WTC11 (cell line): ENCODE results near the gene CTTNBP2NL. TPM values are rescaled to one million over a fixed set of nuclear protein-coding genes. Genes with fewer than 3 reads are reported as not detected.

Source experiments
- ATAC-seq: fragments of 200-7000 bp; cut with Tn5 transposase; 2 replicates; pipeline ENCODE4 v1.10.0; 2021; ENCODE audit warnings: mild to moderate bottlenecking, moderate library complexity
- CTCF ChIA-PET: fragments of 300-600 bp; sonication (Branson Sonifier 250); formaldehyde crosslinking; loops from one replicate; lab custom pipeline; 2021; ENCODE audit warnings: antibody characterized with exemption; lab: Charles Lee
- POLR2A ChIA-PET: fragments of 350-600 bp; sonication (Branson Sonifier 250); formaldehyde crosslinking; loops from one replicate; lab custom pipeline; 2021; ENCODE audit warnings: antibody characterized with exemption; lab: Charles Lee
- DNase-seq: peaks from one replicate; pipeline ENCODE4 v3.0.0; 2021; ENCODE audit warnings: low spot score
- H3K27ac Mint-ChIP-seq: 2 replicates; pipeline ENCODE4 v1.8.0; 2021; ENCODE audit warnings: mixed read lengths
- H3K27me3 Mint-ChIP-seq: 2 replicates; pipeline ENCODE4 v1.8.0; 2021; ENCODE audit warnings: low read depth, mild to moderate bottlenecking, moderate library complexity, mixed read lengths
- H3K36me3 Mint-ChIP-seq: 2 replicates; pipeline ENCODE4 v1.8.0; 2021; ENCODE audit warnings: mixed read lengths
- H3K4me1 Mint-ChIP-seq: 2 replicates; pipeline ENCODE4 v1.8.0; 2022; ENCODE audit warnings: mixed read lengths
- H3K4me3 Mint-ChIP-seq: 2 replicates; pipeline ENCODE4 v1.8.0; 2021; ENCODE audit warnings: mild to moderate bottlenecking, moderate library complexity, mixed read lengths
- H3K9me3 Mint-ChIP-seq: 2 replicates; pipeline ENCODE4 v1.8.0; 2021; ENCODE audit warnings: mixed read lengths
- EMX1 ChIP-seq: fragments of 250-450 bp; sonication (Bioruptor Pico); IDR thresholded peaks from 2 replicates; pipeline ENCODE4 v1.8.0; 2021; ENCODE audit warnings: mild to moderate bottlenecking
- FOXP1 ChIP-seq: sonication (generic); formaldehyde crosslinking; IDR thresholded peaks from 2 replicates; pipeline ENCODE4 v1.8.0; 2022; ENCODE audit warnings: missing genetic modification reagents, mild to moderate bottlenecking, moderate library complexity, borderline replicate concordance
- GABPB1 ChIP-seq: sonication (generic); formaldehyde crosslinking; IDR thresholded peaks from 2 replicates; pipeline ENCODE4 v1.8.1; 2023; ENCODE audit warnings: mild to moderate bottlenecking, missing genetic modification reagents
- GRHL2 ChIP-seq: fragments of 250-450 bp; sonication (Bioruptor Pico); IDR thresholded peaks from 2 replicates; pipeline ENCODE4 v1.8.0; 2022; ENCODE audit warnings: mild to moderate bottlenecking, moderate library complexity; ENCODE audit not compliant: insufficient replicate concordance, severe bottlenecking
- HMGA2 ChIP-seq: fragments of 250-450 bp; sonication (Bioruptor Pico); IDR thresholded peaks from 2 replicates; pipeline ENCODE4 v1.4.0; 2021; ENCODE audit warnings: mild to moderate bottlenecking, moderate library complexity
- IRF2 ChIP-seq: sonication (generic); formaldehyde crosslinking; IDR thresholded peaks from 2 replicates; pipeline ENCODE4 v1.8.0; 2022; ENCODE audit warnings: low read depth, missing genetic modification reagents, borderline replicate concordance
- JUN ChIP-seq: sonication (generic); formaldehyde crosslinking; IDR thresholded peaks from 2 replicates; pipeline ENCODE4 v1.8.0; 2023; ENCODE audit warnings: mild to moderate bottlenecking, missing genetic modification reagents
- MYBL2 ChIP-seq: sonication (generic); formaldehyde crosslinking; IDR thresholded peaks from 2 replicates; pipeline ENCODE4 v1.8.1; 2023; ENCODE audit warnings: mild to moderate bottlenecking, moderate library complexity, missing genetic modification reagents
- NR2C2 ChIP-seq: sonication (generic); formaldehyde crosslinking; IDR thresholded peaks from 2 replicates; pipeline ENCODE4 v1.8.0; 2022; ENCODE audit warnings: mild to moderate bottlenecking, missing genetic modification reagents
- NR3C1 ChIP-seq: sonication (generic); formaldehyde crosslinking; conservative IDR thresholded peaks from 2 replicates; pipeline ENCODE4 v1.8.1; 2023; ENCODE audit warnings: low read depth, mild to moderate bottlenecking, missing genetic modification reagents
- OVOL2 ChIP-seq: fragments of 250-450 bp; sonication (Bioruptor Pico); IDR thresholded peaks from 2 replicates; pipeline ENCODE4 v1.9.0; 2021; ENCODE audit warnings: mild to moderate bottlenecking, borderline replicate concordance
- TEAD1 ChIP-seq: sonication (generic); formaldehyde crosslinking; IDR thresholded peaks from 2 replicates; pipeline ENCODE4 v1.8.0; 2022; ENCODE audit warnings: mild to moderate bottlenecking, missing genetic modification reagents
- TP53 ChIP-seq: sonication (generic); formaldehyde crosslinking; IDR thresholded peaks from 2 replicates; pipeline ENCODE4 v1.8.1; 2023; ENCODE audit warnings: mild to moderate bottlenecking, missing genetic modification reagents
- ZNF121 ChIP-seq: sonication (generic); formaldehyde crosslinking; IDR thresholded peaks from 2 replicates; pipeline ENCODE4 v1.8.0; 2023; ENCODE audit warnings: missing genetic modification reagents
- total RNA-seq: library from RNA; stranded (reverse); gene quantifications from 3 replicates; pipeline ENCODE4 v1.2.3, GENCODE V29; 2021
- TF ChIP-seq, protein P1 (sequence below): sonication (generic); formaldehyde crosslinking; IDR thresholded peaks from 2 replicates; pipeline ENCODE4 v1.8.0; 2022; ENCODE audit warnings: mild to moderate bottlenecking, missing genetic modification reagents
- TF ChIP-seq, protein P2 (sequence below): fragments of 250-450 bp; sonication (Bioruptor Pico); conservative IDR thresholded peaks from 2 replicates; pipeline ENCODE4 v1.9.0; 2021; ENCODE audit warnings: mild to moderate bottlenecking
- TF ChIP-seq, protein P3 (sequence below): sonication (generic); formaldehyde crosslinking; IDR thresholded peaks from 2 replicates; pipeline ENCODE4 v1.8.1; 2023; ENCODE audit warnings: mild to moderate bottlenecking, missing genetic modification reagents
- TF ChIP-seq, protein P4 (sequence below): fragments of 250-450 bp; sonication (Bioruptor Pico); IDR thresholded peaks from 2 replicates; pipeline ENCODE4 v1.9.0; 2021; ENCODE audit warnings: moderate library complexity, mild to moderate bottlenecking, inconsistent platforms, borderline replicate concordance
- TF ChIP-seq, protein P5 (sequence below): fragments of 250-450 bp; sonication (Bioruptor Pico); IDR thresholded peaks from 2 replicates; pipeline ENCODE4 v1.9.0; 2021; ENCODE audit warnings: mild to moderate bottlenecking
- TF ChIP-seq, protein P6 (sequence below): sonication (generic); formaldehyde crosslinking; IDR thresholded peaks from 2 replicates; pipeline ENCODE4 v1.8.1; 2022; ENCODE audit warnings: low read depth, missing genetic modification reagents, borderline replicate concordance
- TF ChIP-seq, protein P7 (sequence below): sonication (generic); formaldehyde crosslinking; IDR thresholded peaks from 2 replicates; pipeline ENCODE4 v1.8.1; 2022; ENCODE audit warnings: mild to moderate bottlenecking, moderate library complexity, missing genetic modification reagents
- TF ChIP-seq, protein P8 (sequence below): sonication (generic); formaldehyde crosslinking; IDR thresholded peaks from 2 replicates; pipeline ENCODE4 v1.8.1; 2023; ENCODE audit warnings: mild to moderate bottlenecking, missing genetic modification reagents

Gene CTTNBP2NL
- total RNA-seq, 1 experiment from 2014 or later = 32.8 TPM

DNA sequence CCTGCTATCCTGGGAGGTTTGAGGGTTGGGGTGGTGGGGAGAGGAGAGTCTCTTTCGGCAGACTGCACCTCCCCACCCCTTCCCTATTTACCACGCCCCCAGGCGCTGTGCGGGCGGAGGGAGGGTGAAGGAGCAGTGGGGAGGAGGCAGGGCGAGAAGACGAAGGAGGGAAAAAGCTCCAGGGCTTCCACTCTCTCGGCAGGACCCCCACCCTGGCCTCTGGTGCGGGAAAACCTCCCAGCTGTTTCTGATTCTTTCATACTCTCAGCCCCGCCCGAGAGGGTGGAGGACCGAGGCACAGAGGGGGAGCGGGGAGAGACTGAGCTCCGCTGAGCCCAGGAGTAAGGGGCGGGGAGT is 111.9 kb downstream of the CTTNBP2NL start (continued):
- TF ChIP-seq, protein P1, sequence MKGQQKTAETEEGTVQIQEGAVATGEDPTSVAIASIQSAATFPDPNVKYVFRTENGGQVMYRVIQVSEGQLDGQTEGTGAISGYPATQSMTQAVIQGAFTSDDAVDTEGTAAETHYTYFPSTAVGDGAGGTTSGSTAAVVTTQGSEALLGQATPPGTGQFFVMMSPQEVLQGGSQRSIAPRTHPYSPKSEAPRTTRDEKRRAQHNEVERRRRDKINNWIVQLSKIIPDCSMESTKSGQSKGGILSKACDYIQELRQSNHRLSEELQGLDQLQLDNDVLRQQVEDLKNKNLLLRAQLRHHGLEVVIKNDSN (CRISPR knock-in tag) = no peak
- TF ChIP-seq, protein P2, sequence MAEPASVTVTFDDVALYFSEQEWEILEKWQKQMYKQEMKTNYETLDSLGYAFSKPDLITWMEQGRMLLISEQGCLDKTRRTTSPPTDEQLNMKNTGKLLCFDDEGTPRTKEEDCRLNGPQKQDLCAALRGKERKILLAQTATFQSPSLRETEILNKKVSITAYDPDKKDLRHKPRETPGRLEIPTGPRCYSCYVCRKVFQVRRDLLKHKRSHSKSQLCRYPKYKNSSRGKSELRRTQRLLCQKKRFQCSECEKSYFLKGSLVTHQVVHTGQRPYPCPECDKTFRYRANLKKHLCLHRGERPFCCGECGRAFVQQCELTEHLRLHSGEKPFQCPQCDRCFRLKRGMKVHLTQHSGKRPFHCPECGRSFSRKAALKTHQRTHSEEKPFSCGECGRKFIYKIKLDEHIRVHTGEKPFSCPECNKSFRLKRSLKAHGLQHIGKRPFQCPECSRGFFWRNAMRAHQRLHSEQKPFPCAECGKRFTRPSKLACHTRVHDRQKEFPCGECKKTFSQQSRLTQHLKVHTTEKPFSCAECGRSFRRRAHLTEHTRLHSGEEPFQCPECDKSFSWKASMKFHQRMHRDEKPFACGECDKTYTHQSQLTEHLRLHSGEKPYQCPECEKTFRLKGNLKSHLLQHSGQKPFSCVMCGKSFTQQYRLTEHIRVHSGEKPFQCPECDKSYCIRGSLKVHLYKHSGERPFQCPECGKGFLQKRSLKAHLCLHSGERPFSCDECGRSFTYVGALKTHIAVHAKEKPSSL (CRISPR knock-in tag) = no peak
- no peak for TF ChIP-seq TEAD1 (CRISPR knock-in tag)
- TF ChIP-seq IRF2 = no peak

DNA sequence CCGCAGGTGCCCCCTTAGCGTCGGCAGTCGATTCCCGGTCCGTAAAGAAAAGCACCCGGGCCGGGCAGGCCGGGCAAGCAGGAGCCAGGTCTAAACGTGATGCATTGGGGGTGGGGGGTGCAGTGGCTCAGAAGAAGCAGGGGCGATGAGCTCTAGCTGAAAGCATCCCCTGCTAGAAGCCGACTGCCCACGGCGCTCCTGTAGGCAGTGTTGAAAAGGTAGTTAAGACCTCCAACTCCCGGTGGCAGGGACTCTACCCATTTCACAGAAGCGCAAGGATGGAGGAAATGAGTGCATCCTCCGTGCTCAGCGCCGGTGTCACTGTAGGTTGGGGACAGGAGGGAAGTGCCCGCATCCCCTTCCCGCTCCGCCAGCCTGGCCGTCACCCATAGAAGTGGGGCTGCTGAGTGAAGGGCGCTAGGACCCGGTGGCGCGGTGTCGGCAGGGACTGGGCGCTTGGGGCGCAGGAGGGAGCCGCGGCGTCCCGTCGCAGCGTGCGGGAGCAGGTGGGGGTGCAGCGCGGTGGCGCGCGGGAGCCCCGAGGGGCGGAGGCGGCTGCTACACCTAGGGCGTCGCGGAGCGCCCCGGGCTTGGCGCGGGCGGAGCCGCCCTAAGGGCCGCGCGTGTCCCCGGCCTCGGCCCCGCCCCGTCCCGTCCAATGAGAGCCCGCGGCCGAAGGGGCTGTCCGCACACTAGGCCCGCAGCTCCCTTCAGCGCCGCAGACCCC is 112.4 kb downstream of the CTTNBP2NL start, which contains the start of gene WNT2B:
WNT2B (plus strand) TSS at position 688 of the 727 bp plus-strand sequence. CDS start 298 bp downstream, outside the sequence.
- Mint-ChIP-seq H3K9me3 (no peaks in the 10 kb centered on the region), H3K36me3 (no peaks in the 10 kb centered on the region), H3K4me3 (peak within 1 kb of the TSS; percentile 83), H3K27ac (no peak within 1 kb of the TSS), H3K27me3 (peaks cover 93% of the 10 kb centered on the region), H3K4me1 (peaks cover 21% of the 10 kb centered on the region)
- ChIA-PET POLR2A (interaction anchor here (0.5 to 1.3 kb wide), 3 partner anchors 50 to 1516 kb away, joined by 3 to 4 read pairs (median 3); no protein-coding TSS in a partner anchor), CTCF (interaction anchor here (0.8 to 2.7 kb wide), 8 partner anchors 16 to 222 kb away, joined by 3 to 9 read pairs (median 8); partner anchors contain the start of genes MOV10 and PPM1J)
- peak; percentile 56 for ATAC-seq
- DNase-seq = peak; percentile 76
- TF ChIP-seq, protein P3, sequence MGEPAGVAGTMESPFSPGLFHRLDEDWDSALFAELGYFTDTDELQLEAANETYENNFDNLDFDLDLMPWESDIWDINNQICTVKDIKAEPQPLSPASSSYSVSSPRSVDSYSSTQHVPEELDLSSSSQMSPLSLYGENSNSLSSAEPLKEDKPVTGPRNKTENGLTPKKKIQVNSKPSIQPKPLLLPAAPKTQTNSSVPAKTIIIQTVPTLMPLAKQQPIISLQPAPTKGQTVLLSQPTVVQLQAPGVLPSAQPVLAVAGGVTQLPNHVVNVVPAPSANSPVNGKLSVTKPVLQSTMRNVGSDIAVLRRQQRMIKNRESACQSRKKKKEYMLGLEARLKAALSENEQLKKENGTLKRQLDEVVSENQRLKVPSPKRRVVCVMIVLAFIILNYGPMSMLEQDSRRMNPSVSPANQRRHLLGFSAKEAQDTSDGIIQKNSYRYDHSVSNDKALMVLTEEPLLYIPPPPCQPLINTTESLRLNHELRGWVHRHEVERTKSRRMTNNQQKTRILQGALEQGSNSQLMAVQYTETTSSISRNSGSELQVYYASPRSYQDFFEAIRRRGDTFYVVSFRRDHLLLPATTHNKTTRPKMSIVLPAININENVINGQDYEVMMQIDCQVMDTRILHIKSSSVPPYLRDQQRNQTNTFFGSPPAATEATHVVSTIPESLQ (CRISPR knock-in tag) = no peak
- TF ChIP-seq JUN (CRISPR knock-in tag) (no peak), EMX1 (no peak), FOXP1 (CRISPR knock-in tag) (peak; percentile 71), IRF2 (0 out of 2 replicates have a peak, but pooled peaks have one; percentile 30), HMGA2 (CRISPR knock-in tag) (no peak), GRHL2 (CRISPR knock-in tag) (no peak), OVOL2 (CRISPR knock-in tag) (no peak), NR3C1 (CRISPR knock-in tag) (no peak), ZNF121 (peak; percentile 53; the same call in 1 of the 2 replicates), GABPB1 (CRISPR knock-in tag) (no peak), NR2C2 (CRISPR knock-in tag) (no peak), MYBL2 (no peak), TP53 (CRISPR knock-in tag) (0 out of 2 replicates have a peak, but pooled peaks have one; percentile 27)
- TF ChIP-seq, protein P4, sequence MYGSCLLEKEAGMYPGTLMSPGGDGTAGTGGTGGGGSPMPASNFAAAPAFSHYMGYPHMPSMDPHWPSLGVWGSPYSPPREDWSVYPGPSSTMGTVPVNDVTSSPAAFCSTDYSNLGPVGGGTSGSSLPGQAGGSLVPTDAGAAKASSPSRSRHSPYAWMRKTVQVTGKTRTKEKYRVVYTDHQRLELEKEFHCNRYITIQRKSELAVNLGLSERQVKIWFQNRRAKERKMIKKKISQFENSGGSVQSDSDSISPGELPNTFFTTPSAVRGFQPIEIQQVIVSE (CRISPR knock-in tag) = no peak
- TF ChIP-seq, protein P5, sequence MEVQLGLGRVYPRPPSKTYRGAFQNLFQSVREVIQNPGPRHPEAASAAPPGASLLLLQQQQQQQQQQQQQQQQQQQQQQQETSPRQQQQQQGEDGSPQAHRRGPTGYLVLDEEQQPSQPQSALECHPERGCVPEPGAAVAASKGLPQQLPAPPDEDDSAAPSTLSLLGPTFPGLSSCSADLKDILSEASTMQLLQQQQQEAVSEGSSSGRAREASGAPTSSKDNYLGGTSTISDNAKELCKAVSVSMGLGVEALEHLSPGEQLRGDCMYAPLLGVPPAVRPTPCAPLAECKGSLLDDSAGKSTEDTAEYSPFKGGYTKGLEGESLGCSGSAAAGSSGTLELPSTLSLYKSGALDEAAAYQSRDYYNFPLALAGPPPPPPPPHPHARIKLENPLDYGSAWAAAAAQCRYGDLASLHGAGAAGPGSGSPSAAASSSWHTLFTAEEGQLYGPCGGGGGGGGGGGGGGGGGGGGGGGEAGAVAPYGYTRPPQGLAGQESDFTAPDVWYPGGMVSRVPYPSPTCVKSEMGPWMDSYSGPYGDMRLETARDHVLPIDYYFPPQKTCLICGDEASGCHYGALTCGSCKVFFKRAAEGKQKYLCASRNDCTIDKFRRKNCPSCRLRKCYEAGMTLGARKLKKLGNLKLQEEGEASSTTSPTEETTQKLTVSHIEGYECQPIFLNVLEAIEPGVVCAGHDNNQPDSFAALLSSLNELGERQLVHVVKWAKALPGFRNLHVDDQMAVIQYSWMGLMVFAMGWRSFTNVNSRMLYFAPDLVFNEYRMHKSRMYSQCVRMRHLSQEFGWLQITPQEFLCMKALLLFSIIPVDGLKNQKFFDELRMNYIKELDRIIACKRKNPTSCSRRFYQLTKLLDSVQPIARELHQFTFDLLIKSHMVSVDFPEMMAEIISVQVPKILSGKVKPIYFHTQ (CRISPR knock-in tag) = no peak
- TF ChIP-seq, protein P6, sequence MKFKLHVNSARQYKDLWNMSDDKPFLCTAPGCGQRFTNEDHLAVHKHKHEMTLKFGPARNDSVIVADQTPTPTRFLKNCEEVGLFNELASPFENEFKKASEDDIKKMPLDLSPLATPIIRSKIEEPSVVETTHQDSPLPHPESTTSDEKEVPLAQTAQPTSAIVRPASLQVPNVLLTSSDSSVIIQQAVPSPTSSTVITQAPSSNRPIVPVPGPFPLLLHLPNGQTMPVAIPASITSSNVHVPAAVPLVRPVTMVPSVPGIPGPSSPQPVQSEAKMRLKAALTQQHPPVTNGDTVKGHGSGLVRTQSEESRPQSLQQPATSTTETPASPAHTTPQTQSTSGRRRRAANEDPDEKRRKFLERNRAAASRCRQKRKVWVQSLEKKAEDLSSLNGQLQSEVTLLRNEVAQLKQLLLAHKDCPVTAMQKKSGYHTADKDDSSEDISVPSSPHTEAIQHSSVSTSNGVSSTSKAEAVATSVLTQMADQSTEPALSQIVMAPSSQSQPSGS (CRISPR knock-in tag) = no peak
- TF ChIP-seq, protein P7, sequence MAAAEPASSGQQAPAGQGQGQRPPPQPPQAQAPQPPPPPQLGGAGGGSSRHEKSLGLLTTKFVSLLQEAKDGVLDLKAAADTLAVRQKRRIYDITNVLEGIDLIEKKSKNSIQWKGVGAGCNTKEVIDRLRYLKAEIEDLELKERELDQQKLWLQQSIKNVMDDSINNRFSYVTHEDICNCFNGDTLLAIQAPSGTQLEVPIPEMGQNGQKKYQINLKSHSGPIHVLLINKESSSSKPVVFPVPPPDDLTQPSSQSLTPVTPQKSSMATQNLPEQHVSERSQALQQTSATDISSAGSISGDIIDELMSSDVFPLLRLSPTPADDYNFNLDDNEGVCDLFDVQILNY (CRISPR knock-in tag) = peak; percentile 42
- TF ChIP-seq, protein P1 (CRISPR knock-in tag) = no peak
- TF ChIP-seq, protein P8, sequence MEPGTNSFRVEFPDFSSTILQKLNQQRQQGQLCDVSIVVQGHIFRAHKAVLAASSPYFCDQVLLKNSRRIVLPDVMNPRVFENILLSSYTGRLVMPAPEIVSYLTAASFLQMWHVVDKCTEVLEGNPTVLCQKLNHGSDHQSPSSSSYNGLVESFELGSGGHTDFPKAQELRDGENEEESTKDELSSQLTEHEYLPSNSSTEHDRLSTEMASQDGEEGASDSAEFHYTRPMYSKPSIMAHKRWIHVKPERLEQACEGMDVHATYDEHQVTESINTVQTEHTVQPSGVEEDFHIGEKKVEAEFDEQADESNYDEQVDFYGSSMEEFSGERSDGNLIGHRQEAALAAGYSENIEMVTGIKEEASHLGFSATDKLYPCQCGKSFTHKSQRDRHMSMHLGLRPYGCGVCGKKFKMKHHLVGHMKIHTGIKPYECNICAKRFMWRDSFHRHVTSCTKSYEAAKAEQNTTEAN (CRISPR knock-in tag) = no peak
